ENCODE data around the gene PBXIP1. TPM values are rescaled to one million over a fixed set of nuclear protein-coding genes. Genes with fewer than 3 reads are reported as not detected.

Gene PBXIP1
- total RNA-seq, 1 experiment from 2014 or later, result 21.6 TPM

DNA sequence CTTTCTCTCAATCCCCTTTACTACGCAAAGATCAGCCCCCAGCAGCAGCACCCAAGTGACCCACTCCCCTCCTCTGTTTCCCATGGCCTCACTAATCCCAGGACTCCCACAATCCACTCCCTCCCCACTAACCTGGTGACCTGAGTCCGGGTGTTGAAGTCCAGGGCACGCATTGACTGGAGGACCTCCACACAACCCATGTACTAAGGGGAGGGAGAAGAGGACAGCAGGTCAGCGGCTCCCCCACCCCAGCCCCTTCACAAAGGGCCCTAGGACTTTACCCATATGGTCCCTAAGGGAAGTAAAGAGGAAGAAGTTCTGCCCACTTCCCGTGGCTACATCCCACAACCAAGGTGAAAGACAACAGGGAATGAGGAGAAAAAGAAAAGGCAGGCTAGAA lies 13.3 kb upstream of the PBXIP1 start:
- H3K79me2 ChIP-seq (ENCODE audit: insufficient read depth, low read length), result peaks cover 10% of the 10 kb centered on the region; the same call in 1 of the 2 replicates
- no peaks in the 10 kb centered on the region for H3K27me3 Mint-ChIP-seq (ENCODE audit: low read depth)
- no peak overlapping the region for H2AFZ ChIP-seq (ENCODE audit: low read length)
- peaks cover 30% of the 10 kb centered on the region for H3K23me2 ChIP-seq (ENCODE audit: insufficient read length, low read depth, low read length, poor library complexity, severe bottlenecking)
- no peak overlapping the region for H3K4ac ChIP-seq (ENCODE audit: low read depth, low read length)
- H3K56ac ChIP-seq (ENCODE audit: insufficient read length, low read depth, low read length), result no peak overlapping the region
- no peak overlapping the region for H2BK20ac ChIP-seq (ENCODE audit: low read depth, low read length, poor library complexity, severe bottlenecking)
- DNase-seq, result no peak
- no peak overlapping the region for H2BK5ac ChIP-seq (ENCODE audit: insufficient read length, low read length)
- H3K27ac Mint-ChIP-seq, result peak overlapping the region; percentile 33 to 95 (median 50); a peak in 6 of 7 replicates
- no peak for TF ChIP-seq CTCF (conservative IDR thresholded peaks at IDR 0.05)
- no peak overlapping the region for H2BK120ac ChIP-seq (ENCODE audit: low read depth, low read length, poor library complexity, severe bottlenecking)
- no peak overlapping the region for H2AK5ac ChIP-seq (ENCODE audit: insufficient read length, low read length)
- peaks cover 2% of the 10 kb centered on the region for H4K20me1 ChIP-seq (ENCODE audit: control insufficient read depth, insufficient read depth, insufficient read length)
- no peak overlapping the region for H2BK15ac ChIP-seq (ENCODE audit: low read depth, low read length)
- no peak overlapping the region for H3K23ac ChIP-seq (ENCODE audit: insufficient read length, low read depth, low read length)
- no peak overlapping the region for H4K91ac ChIP-seq (ENCODE audit: insufficient read length, low read depth, low read length)
- H3K27ac ChIP-seq (ENCODE audit: insufficient read length, low read depth, low read length), result no peak overlapping the region
- no peak overlapping the region for H3T11ph ChIP-seq (ENCODE audit: low read length)
- no peak overlapping the region; the same call in 1 of the 2 replicates for H3K14ac ChIP-seq (ENCODE audit: insufficient read depth, low read length)
- H3K27me3 ChIP-seq (ENCODE audit: insufficient read depth, low read length), result no peaks in the 10 kb centered on the region
- H3K9me3 ChIP-seq (ENCODE audit: control insufficient read depth, low read depth, low read length), result no peaks in the 10 kb centered on the region
- no peaks in the 10 kb centered on the region for H3K9me3 Mint-ChIP-seq
- peak overlapping the region; percentile 77 for H3K4me2 ChIP-seq (ENCODE audit: insufficient read depth, insufficient read length, low read length)
- H4K8ac ChIP-seq (replicated peaks; ENCODE audit: insufficient read length, low read depth, low read length), result no peak overlapping the region
- H3K4me3 Mint-ChIP-seq, result peak overlapping the region in 1 of 2 experiments; percentile 96; a peak in 4 of 5 replicates
- H3K4me1 ChIP-seq (ENCODE audit: insufficient read depth, low read length), result peaks cover 4% of the 10 kb centered on the region; the same call in 1 of the 2 replicates
- H3K36me3 Mint-ChIP-seq (ENCODE audit: insufficient read depth in 1 of 3, low read depth in 3 of 3), result peaks cover 33 to 50% (median 42%) of the 10 kb centered on the region in 3 experiments
- WGBS (ENCODE audit: extremely low coverage, insufficient read length, low lambda C conversion rate), result no CpG with 5 or more reads among the region's 5 CpGs
- H3K79me1 ChIP-seq (ENCODE audit: insufficient read depth, low read depth, low read length, poor library complexity, severe bottlenecking), result peaks cover 7% of the 10 kb centered on the region
- H2BK12ac ChIP-seq (ENCODE audit: insufficient read length, low read depth, low read length), result no peak overlapping the region
- peaks cover 40 to 43% of the 10 kb centered on the region in 2 experiments for H3K4me1 Mint-ChIP-seq
- no peak overlapping the region for H3K18ac ChIP-seq (ENCODE audit: insufficient read length, low read depth, low read length)
- H3K9ac ChIP-seq (ENCODE audit: extremely low read depth, insufficient read length, low read length), result peak overlapping the region; percentile 59
- no peak overlapping the region for H4K5ac ChIP-seq (ENCODE audit: insufficient read length, low read depth, low read length)

Measured in H9 (cell line).